Measurements from ENCODE around the gene CCL22. TPM values are rescaled to one million over a fixed set of nuclear protein-coding genes. Genes with fewer than 3 reads are reported as not detected.

Gene CCL22
- total RNA-seq, 1 experiment from 2014 or later = 0.66 TPM

DNA sequence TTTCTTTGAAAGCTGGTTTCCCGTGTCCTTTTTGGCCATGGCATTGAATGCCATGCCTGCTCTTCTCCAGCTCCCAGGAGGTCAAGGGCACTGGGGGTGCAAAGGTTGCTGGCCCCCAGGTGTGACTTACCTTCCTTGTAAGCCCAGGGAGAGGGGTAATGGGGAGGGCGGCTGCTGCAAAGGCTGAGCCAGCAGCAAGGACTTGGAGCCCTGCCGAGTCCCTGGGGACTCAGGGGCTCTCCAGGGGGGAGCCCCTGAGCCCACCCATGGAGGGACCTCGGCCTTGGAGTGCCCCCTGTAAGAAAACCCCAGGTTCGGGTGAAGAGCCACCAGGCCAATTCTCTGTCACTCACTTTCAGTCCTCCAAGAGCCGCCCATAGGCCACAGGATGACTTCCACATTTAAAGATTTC is 5.9 kb upstream of the CCL22 start (continued):
- TF ChIP-seq, protein P1, sequence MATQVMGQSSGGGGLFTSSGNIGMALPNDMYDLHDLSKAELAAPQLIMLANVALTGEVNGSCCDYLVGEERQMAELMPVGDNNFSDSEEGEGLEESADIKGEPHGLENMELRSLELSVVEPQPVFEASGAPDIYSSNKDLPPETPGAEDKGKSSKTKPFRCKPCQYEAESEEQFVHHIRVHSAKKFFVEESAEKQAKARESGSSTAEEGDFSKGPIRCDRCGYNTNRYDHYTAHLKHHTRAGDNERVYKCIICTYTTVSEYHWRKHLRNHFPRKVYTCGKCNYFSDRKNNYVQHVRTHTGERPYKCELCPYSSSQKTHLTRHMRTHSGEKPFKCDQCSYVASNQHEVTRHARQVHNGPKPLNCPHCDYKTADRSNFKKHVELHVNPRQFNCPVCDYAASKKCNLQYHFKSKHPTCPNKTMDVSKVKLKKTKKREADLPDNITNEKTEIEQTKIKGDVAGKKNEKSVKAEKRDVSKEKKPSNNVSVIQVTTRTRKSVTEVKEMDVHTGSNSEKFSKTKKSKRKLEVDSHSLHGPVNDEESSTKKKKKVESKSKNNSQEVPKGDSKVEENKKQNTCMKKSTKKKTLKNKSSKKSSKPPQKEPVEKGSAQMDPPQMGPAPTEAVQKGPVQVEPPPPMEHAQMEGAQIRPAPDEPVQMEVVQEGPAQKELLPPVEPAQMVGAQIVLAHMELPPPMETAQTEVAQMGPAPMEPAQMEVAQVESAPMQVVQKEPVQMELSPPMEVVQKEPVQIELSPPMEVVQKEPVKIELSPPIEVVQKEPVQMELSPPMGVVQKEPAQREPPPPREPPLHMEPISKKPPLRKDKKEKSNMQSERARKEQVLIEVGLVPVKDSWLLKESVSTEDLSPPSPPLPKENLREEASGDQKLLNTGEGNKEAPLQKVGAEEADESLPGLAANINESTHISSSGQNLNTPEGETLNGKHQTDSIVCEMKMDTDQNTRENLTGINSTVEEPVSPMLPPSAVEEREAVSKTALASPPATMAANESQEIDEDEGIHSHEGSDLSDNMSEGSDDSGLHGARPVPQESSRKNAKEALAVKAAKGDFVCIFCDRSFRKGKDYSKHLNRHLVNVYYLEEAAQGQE (IDR thresholded peaks at IDR 0.05; ENCODE audit: low read depth) = no peak
- no peak for TF ChIP-seq SRF (IDR thresholded peaks at IDR 0.05; ENCODE audit: low read depth)
- TF ChIP-seq CEBPB (IDR thresholded peaks at IDR 0.05; ENCODE audit: low read depth) = no peak
- TF ChIP-seq CBX3 (IDR thresholded peaks at IDR 0.05; ENCODE audit: low read depth) = no peak
- TF ChIP-seq ZFX (IDR thresholded peaks at IDR 0.05) = no peak

DNA sequence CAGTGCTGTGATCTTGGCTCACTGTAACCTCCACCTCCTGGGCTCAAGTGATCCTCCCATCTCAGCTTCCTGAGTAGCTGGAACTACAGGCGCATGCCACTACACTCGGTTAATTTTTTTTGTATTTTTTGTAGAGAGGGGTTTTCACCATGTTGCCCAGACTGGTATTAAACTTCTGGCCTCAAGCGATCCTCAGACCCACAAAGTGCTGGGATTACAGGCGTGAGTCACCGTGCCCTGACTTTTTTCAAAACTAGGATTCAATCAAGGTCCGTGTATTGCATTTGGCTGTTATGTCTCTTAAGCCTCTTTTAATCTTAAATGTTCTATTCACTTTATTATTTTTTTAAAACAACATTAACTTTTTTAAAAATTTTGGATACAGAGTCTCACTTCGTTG is 4.3 kb upstream of the CCL22 start:
- Histone ChIP-seq H3K27ac (ENCODE audit: low read depth, low read length) (no peak overlapping the region), H4K20me1 (ENCODE audit: insufficient read depth) (no peaks in the 10 kb centered on the region), H3K9ac (ENCODE audit: low read length) (no peak overlapping the region), H3K36me3 (ENCODE audit: control insufficient read depth in 1 of 2, insufficient read depth in 2 of 2, low read length in 2 of 2) (no peaks in the 10 kb centered on the region), H3K9me3 (ENCODE audit: control insufficient read depth in 1 of 2, insufficient read depth in 1 of 2, low read depth in 1 of 2, low read length in 2 of 2) (no peaks in the 10 kb centered on the region), H3K27me3 (ENCODE audit: insufficient read depth, low read length) (peaks cover 5% of the 10 kb centered on the region), H3K9me2 (ENCODE audit: insufficient read depth) (no peaks in the 10 kb centered on the region), H3K79me2 (ENCODE audit: insufficient read depth, low read length) (no peaks in the 10 kb centered on the region), H3K4me2 (ENCODE audit: low read length) (no peak overlapping the region), H3K4me1 (ENCODE audit: control insufficient read depth in 1 of 2, insufficient read depth in 2 of 2, low read length in 2 of 2) (peaks cover 0 to 7% of the 10 kb centered on the region in 2 experiments; a peak in 2 of 4 replicates), H3K4me3 (replicated peaks in 1 of 2; ENCODE audit: low read depth in 1 of 2, low read length in 2 of 2) (no peak overlapping the region), H2AFZ (ENCODE audit: low read depth, low read length, poor library complexity, severe bottlenecking) (no peak overlapping the region)
- ChIA-PET POLR2A (no interaction called here), CTCF (no interaction called here), RAD21 (ENCODE audit: low non-redundant PET in 1 of 2, low total read pairs in 2 of 2, uncharacterized antibody in 2 of 2, unreplicated experiment in 2 of 2) (no interaction called here)
- BruUV-seq (replicated peaks) = no TSS peak
- intact Hi-C loops (cut with micrococcal nuclease) = no loop called here
- no peak for ATAC-seq
- no peak for DNase-seq (ENCODE audit: low read depth, low spot score)
- no peak for TF ChIP-seq CBX3 (IDR thresholded peaks at IDR 0.05; ENCODE audit: low read depth)
- TF ChIP-seq, protein P2, sequence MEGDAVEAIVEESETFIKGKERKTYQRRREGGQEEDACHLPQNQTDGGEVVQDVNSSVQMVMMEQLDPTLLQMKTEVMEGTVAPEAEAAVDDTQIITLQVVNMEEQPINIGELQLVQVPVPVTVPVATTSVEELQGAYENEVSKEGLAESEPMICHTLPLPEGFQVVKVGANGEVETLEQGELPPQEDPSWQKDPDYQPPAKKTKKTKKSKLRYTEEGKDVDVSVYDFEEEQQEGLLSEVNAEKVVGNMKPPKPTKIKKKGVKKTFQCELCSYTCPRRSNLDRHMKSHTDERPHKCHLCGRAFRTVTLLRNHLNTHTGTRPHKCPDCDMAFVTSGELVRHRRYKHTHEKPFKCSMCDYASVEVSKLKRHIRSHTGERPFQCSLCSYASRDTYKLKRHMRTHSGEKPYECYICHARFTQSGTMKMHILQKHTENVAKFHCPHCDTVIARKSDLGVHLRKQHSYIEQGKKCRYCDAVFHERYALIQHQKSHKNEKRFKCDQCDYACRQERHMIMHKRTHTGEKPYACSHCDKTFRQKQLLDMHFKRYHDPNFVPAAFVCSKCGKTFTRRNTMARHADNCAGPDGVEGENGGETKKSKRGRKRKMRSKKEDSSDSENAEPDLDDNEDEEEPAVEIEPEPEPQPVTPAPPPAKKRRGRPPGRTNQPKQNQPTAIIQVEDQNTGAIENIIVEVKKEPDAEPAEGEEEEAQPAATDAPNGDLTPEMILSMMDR (IDR thresholded peaks at IDR 0.05 in 2 of 3, conservative IDR thresholded peaks at IDR 0.05 in 1 of 3; ENCODE audit: borderline replicate concordance in 1 of 3, insufficient read depth in 1 of 3, low read depth in 2 of 3, low read length in 2 of 3) = no peak
- TF ChIP-seq SRF (IDR thresholded peaks at IDR 0.05; ENCODE audit: low read depth) = no peak
- no peak for TF ChIP-seq RAD21 (IDR thresholded peaks at IDR 0.05; ENCODE audit: low read depth)
- TF ChIP-seq, protein P1 (IDR thresholded peaks at IDR 0.05; ENCODE audit: low read depth) = no peak
- TF ChIP-seq YY1 (IDR thresholded peaks at IDR 0.05; ENCODE audit: extremely low read depth, insufficient replicate concordance, low read depth, low read length) = no peak
- TF ChIP-seq CEBPB (IDR thresholded peaks at IDR 0.05; ENCODE audit: low read depth) = no peak
- TF ChIP-seq, protein P3, sequence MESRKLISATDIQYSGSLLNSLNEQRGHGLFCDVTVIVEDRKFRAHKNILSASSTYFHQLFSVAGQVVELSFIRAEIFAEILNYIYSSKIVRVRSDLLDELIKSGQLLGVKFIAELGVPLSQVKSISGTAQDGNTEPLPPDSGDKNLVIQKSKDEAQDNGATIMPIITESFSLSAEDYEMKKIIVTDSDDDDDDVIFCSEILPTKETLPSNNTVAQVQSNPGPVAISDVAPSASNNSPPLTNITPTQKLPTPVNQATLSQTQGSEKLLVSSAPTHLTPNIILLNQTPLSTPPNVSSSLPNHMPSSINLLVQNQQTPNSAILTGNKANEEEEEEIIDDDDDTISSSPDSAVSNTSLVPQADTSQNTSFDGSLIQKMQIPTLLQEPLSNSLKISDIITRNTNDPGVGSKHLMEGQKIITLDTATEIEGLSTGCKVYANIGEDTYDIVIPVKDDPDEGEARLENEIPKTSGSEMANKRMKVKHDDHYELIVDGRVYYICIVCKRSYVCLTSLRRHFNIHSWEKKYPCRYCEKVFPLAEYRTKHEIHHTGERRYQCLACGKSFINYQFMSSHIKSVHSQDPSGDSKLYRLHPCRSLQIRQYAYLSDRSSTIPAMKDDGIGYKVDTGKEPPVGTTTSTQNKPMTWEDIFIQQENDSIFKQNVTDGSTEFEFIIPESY (IDR thresholded peaks at IDR 0.05; ENCODE audit: extremely low read depth, insufficient replicate concordance, low read length) = no peak
- TF ChIP-seq ZNF274 (IDR thresholded peaks at IDR 0.05; ENCODE audit: low read depth, low read length) = no peak
- TF ChIP-seq ELF1 (IDR thresholded peaks at IDR 0.05; ENCODE audit: borderline replicate concordance, low read depth) = no peak
- TF ChIP-seq ZFX (IDR thresholded peaks at IDR 0.05) = no peak
- TF ChIP-seq EZH2 (IDR thresholded peaks at IDR 0.05) = no peak
- TF ChIP-seq JUND (IDR thresholded peaks at IDR 0.05) = no peak
